GM12878 (cell line): ENCODE results near the gene CLEC19A.

ENCODE experiments used
- KDM1A ChIP-seq: fragments of 200-600 bp; sonication (generic); IDR thresholded peaks from 2 replicates; pipeline ENCODE4 v1.6.1; 2016; ENCODE audit warnings: borderline replicate concordance
- NRF1 ChIP-seq: conservative IDR thresholded peaks from 2 replicates; pipeline ENCODE4 v1.6.1; 2011; ENCODE audit warnings: mild to moderate bottlenecking, low read depth, low read length, improper control_type of control experiment
- USF1 ChIP-seq: IDR thresholded peaks from 2 replicates; pipeline ENCODE4 v1.6.1; 2011; ENCODE audit warnings: borderline replicate concordance, low read depth, mild to moderate bottlenecking, moderate library complexity, mixed read lengths, low read length; ENCODE audit not compliant: insufficient read depth; ENCODE audit errors: extremely low read length

- TF ChIP-seq USF1 (no peak), KDM1A (no peak), NRF1 (no peak)
These were observed 7.1 kb upstream of the CLEC19A start for GRCh38 chr16:19278403-19278802.
